Keratinocyte (primary cell): ENCODE measurements around the gene MICAL3. TPM values are rescaled to one million over a fixed set of nuclear protein-coding genes. Genes with fewer than 3 reads are reported as not detected.
A peak's percentile ranks its signal among the peaks of the same experiment; 100 is the strongest.

Experiments used
- DNase-seq: peaks from one replicate; pipeline ENCODE4 v3.0.0-alpha.2; 2011; ENCODE audit warnings: low read depth, missing footprints, low spot score
- FAIRE-seq: peaks from 2 replicates; lab custom pipeline; 2011; peaks lifted over from hg19 to GRCh38; lab: Jason Lieb, UNC
- H2AFZ ChIP-seq: 2 replicates; pipeline ENCODE4 v1.6.0; 2012; ENCODE audit warnings: low read length, control low read depth, inconsistent platforms; ENCODE audit not compliant: control insufficient read depth
- H3K27ac ChIP-seq: 2 replicates; pipeline ENCODE4 v1.5.1; 2011; ENCODE audit warnings: low read length; ENCODE audit not compliant: control insufficient read depth, insufficient read depth
- H3K27me3 ChIP-seq: 3 replicates; pipeline ENCODE4 v1.6.0; 2011; ENCODE audit warnings: low read length; ENCODE audit not compliant: control insufficient read depth, insufficient read depth; ENCODE audit errors: extremely low read depth
- H3K36me3 ChIP-seq, 2 experiments: 2 replicates in 1 of 2; 3 replicates in 1 of 2; pipeline ENCODE4 v1.5.1; 2011; ENCODE audit warnings: low read length in 2 of 2, mild to moderate bottlenecking in 1 of 2; ENCODE audit not compliant: control insufficient read depth in 2 of 2, insufficient read depth in 2 of 2; ENCODE audit errors: extremely low read depth in 1 of 2
- H3K4me1 ChIP-seq: 3 replicates; pipeline ENCODE4 v1.5.1; 2011; ENCODE audit warnings: low read length; ENCODE audit not compliant: control insufficient read depth, insufficient read depth; ENCODE audit errors: extremely low read depth
- H3K4me2 ChIP-seq: 3 replicates; pipeline ENCODE4 v1.6.0; 2011; ENCODE audit warnings: low read depth, low read length; ENCODE audit not compliant: control insufficient read depth, insufficient read depth; ENCODE audit errors: extremely low read depth
- H3K4me3 ChIP-seq, 3 experiments: fragments of 200-600 bp in 1 of 3; sonication (generic) in 1 of 3; 2 replicates in 2 of 3; 3 replicates in 1 of 3; pipeline ENCODE4 v1.5.1; 2011 to 2016; ENCODE audit warnings: low read length in 3 of 3, mild to moderate bottlenecking in 3 of 3, control low read depth in 2 of 3, inconsistent platforms in 1 of 3, low read depth in 1 of 3, mixed read lengths in 1 of 3, mixed run types in 1 of 3, moderate library complexity in 1 of 3; ENCODE audit not compliant: control insufficient read depth in 2 of 3, insufficient read depth in 2 of 3; ENCODE audit errors: extremely low read depth in 1 of 3
- H3K79me2 ChIP-seq: 2 replicates; pipeline ENCODE4 v1.6.0; 2012; ENCODE audit warnings: low read length; ENCODE audit not compliant: control insufficient read depth, insufficient read depth
- H3K9ac ChIP-seq: 3 replicates; pipeline ENCODE4 v1.6.0; 2011; ENCODE audit warnings: low read length; ENCODE audit not compliant: control insufficient read depth, insufficient read depth; ENCODE audit errors: extremely low read depth
- H3K9me1 ChIP-seq: 3 replicates; pipeline ENCODE4 v1.6.0; 2011; ENCODE audit warnings: low read length; ENCODE audit not compliant: control insufficient read depth, insufficient read depth; ENCODE audit errors: extremely low read depth
- H3K9me3 ChIP-seq: 2 replicates; pipeline ENCODE4 v1.5.1; 2012; ENCODE audit warnings: low read depth, low read length; ENCODE audit not compliant: control insufficient read depth
- H4K20me1 ChIP-seq: 3 replicates; pipeline ENCODE4 v1.6.0; 2011; ENCODE audit warnings: low read length; ENCODE audit not compliant: control insufficient read depth, insufficient read depth; ENCODE audit errors: extremely low read depth
- EZH2 ChIP-seq: IDR thresholded peaks from one replicate; pipeline ENCODE4 v1.6.1; 2012; ENCODE audit warnings: inconsistent platforms, mild to moderate bottlenecking, low read length, moderate library complexity
- dilution Hi-C: fragments of 300-500 bp; cut with MboI; formaldehyde crosslinking; loops from one replicate; pipeline ENCODE4 v1.7.0; 2020; ENCODE audit warnings: low sequenced_read_pairs; ENCODE audit not compliant: extremely low pct_ligation_motif_present
- polyA plus RNA-seq, 5 experiments: library from polyadenylated mRNA; depleted of rRNA in 3 of 5; stranded (reverse) in 3 of 5; stranded (forward) in 1 of 5; unstranded in 1 of 5; fragments of >200 nt; gene quantifications; 1 replicate in 1 of 5; 2 replicates in 3 of 5; 3 replicates in 1 of 5; pipeline versions ENCODE4 v1.2.1 to v1.2.3, GENCODE V29; 2011 to 2012; ENCODE audit warnings: missing spikeins in 2 of 5, low read depth in 1 of 5, low replicate concordance in 1 of 5
- TF ChIP-seq, protein P1 (sequence below), 3 experiments: IDR thresholded peaks in 1 of 3; conservative IDR thresholded peaks in 1 of 3; optimal IDR thresholded peaks in 1 of 3; 2 replicates in 2 of 3; 3 replicates in 1 of 3; pipeline versions ENCODE3 to v1.5.1; 2011; ENCODE audit warnings: low read length in 3 of 3, mild to moderate bottlenecking in 3 of 3, moderate library complexity in 2 of 3, control low read depth in 1 of 3, inconsistent platforms in 1 of 3; ENCODE audit not compliant: insufficient read depth in 2 of 3; ENCODE audit errors: extremely low read depth in 1 of 3

Gene MICAL3
- polyA plus RNA-seq, 1 donor (not counting 4 experiments of a cell fraction or from before 2014, with no cell fraction given) = 27.9 TPM

DNA sequence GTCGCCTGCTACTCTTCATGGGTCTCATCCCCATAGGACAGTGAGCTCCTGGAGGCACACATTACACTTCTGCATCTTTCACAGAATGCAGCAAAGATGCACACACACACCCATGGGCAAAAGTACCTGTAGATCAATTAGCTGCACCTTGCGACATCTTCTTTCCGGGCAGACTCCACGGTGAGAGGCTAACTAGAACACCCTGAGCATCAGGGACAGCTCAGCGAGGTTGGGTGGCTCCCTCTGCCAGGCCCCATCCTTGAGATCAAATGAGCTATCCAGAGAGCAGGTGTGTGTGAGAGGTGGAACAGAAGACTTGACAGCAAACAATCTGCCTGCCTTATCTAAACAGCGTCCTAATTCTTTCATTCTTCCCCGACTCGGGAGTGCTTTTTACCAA is 154.0 kb downstream of the MICAL3 start:
- no peak for TF ChIP-seq EZH2
- TF ChIP-seq, protein P1, sequence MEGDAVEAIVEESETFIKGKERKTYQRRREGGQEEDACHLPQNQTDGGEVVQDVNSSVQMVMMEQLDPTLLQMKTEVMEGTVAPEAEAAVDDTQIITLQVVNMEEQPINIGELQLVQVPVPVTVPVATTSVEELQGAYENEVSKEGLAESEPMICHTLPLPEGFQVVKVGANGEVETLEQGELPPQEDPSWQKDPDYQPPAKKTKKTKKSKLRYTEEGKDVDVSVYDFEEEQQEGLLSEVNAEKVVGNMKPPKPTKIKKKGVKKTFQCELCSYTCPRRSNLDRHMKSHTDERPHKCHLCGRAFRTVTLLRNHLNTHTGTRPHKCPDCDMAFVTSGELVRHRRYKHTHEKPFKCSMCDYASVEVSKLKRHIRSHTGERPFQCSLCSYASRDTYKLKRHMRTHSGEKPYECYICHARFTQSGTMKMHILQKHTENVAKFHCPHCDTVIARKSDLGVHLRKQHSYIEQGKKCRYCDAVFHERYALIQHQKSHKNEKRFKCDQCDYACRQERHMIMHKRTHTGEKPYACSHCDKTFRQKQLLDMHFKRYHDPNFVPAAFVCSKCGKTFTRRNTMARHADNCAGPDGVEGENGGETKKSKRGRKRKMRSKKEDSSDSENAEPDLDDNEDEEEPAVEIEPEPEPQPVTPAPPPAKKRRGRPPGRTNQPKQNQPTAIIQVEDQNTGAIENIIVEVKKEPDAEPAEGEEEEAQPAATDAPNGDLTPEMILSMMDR (optimal IDR thresholded peaks at IDR 0.05 in 1 of 3, IDR thresholded peaks at IDR 0.05 in 1 of 3, conservative IDR thresholded peaks at IDR 0.05 in 1 of 3; ENCODE audit: extremely low read depth in 1 of 3, insufficient read depth in 2 of 3, low read length in 3 of 3) = no peak
- DNase-seq (no peak), FAIRE-seq (peak; percentile 20)
- H4K20me1 ChIP-seq = peaks cover 13% of the 10 kb centered on the region
- H3K9me3 ChIP-seq = no peaks in the 10 kb centered on the region
- H3K4me3 ChIP-seq = no peak overlapping the region
- peaks cover 46 to 65% of the 10 kb centered on the region in 2 experiments for H3K36me3 ChIP-seq
- H3K27me3 ChIP-seq = no peaks in the 10 kb centered on the region
- H3K9ac ChIP-seq = no peak overlapping the region
- H3K9me1 ChIP-seq = no peaks in the 10 kb centered on the region
- no peak overlapping the region for H3K27ac ChIP-seq
- H3K4me2 ChIP-seq = no peak overlapping the region
- peaks cover 5% of the 10 kb centered on the region for H3K79me2 ChIP-seq
- peaks cover 16% of the 10 kb centered on the region for H3K4me1 ChIP-seq
- dilution Hi-C loops = no loop called here
- no peak overlapping the region for H2AFZ ChIP-seq

DNA sequence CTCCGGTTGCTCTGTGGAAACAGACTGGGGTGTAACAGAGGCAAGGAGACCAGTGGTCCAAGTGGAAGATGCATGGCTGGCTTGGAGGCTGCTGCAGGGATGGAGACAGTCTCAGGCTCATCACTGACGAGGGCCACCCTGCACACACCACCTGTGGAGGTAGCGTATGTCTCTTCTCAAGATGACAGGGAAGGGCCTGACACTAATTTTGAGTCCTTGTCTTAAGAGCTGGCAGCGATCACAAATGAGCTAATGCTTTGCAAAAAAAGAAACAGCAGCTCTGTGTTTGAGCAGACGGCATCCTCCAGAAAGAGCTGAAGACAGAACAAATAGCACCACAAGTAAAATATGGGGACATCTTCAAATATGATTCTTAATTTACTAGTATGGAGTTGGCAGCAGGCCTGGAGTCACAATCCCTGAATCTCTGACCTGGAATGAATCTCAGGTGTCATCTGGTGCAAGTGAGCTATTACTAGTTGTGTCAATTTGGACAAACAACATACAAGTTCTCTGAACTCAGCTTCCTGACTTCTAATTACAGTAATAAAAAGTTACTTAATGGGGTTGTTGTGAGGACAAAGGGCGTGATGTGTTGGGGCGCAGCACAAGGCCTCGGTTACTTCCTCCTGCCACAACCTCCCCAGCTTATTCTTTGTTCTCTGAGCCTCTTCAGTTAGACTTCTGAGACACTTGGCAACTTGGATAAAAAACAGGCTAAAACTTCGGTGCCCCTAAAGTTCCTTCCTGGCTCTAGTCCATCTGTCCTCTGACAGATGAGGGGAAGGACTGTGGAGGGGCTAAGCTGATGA is 154.9 kb downstream of the MICAL3 start:
- no peak overlapping the region for H3K27ac ChIP-seq
- H3K9me3 ChIP-seq = no peaks in the 10 kb centered on the region
- TF ChIP-seq EZH2 = no peak
- TF ChIP-seq, protein P1 (optimal IDR thresholded peaks at IDR 0.05 in 1 of 3, IDR thresholded peaks at IDR 0.05 in 1 of 3, conservative IDR thresholded peaks at IDR 0.05 in 1 of 3; ENCODE audit: extremely low read depth in 1 of 3, insufficient read depth in 2 of 3, low read length in 3 of 3) = no peak
- H3K4me1 ChIP-seq = peaks cover 16% of the 10 kb centered on the region
- peaks cover 47 to 64% of the 10 kb centered on the region in 2 experiments for H3K36me3 ChIP-seq
- H3K9me1 ChIP-seq = no peaks in the 10 kb centered on the region
- FAIRE-seq = no peak
- H3K27me3 ChIP-seq = no peaks in the 10 kb centered on the region
- no peak overlapping the region for H3K9ac ChIP-seq
- dilution Hi-C loops = no loop called here
- peaks cover 13% of the 10 kb centered on the region for H4K20me1 ChIP-seq
- no peak overlapping the region for H2AFZ ChIP-seq
- no peak overlapping the region for H3K4me3 ChIP-seq
- no peak for DNase-seq
- H3K79me2 ChIP-seq = peaks cover 4% of the 10 kb centered on the region
- H3K4me2 ChIP-seq = no peak overlapping the region
